ENCODE data around the gene CCDC68.
"Not testable (repeated sequence)": the region's sequence is repeated elsewhere in the genome, so short reads cannot be mapped to it uniquely, and the experiment has no call there.

CCDC68 gene

DNA sequence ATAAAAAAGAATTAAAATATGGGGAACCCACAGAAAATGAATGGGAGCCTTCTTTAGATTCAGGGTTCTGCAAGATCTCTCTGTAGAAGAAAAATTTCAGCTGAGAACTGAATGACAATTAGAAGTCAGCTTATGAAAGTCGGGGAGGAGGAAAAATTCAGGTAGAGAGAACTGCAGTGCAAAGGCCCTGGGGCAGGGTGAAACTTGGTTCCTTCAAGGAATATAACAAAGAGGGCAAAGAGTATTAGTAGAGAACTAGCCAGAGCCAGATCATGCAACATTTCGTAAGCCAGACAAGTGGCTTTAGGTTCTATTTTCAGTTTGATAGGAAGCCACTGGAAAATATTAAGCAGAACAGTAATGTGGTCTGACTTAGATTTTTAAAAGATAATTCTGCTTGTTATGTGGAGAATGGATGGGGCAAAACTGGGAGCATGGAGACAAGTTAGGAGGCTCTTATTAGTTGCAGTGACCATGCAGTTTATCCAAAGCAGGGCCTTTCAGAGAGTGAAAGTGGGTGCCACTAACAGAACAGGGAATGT lies 103.1 kb downstream of the CCDC68 start:
- H3K4me2 ChIP-seq (ENCODE audit: low read depth, low read length, poor library complexity, severe bottlenecking) = peak overlapping the region; percentile 25
- TF ChIP-seq, protein P1, sequence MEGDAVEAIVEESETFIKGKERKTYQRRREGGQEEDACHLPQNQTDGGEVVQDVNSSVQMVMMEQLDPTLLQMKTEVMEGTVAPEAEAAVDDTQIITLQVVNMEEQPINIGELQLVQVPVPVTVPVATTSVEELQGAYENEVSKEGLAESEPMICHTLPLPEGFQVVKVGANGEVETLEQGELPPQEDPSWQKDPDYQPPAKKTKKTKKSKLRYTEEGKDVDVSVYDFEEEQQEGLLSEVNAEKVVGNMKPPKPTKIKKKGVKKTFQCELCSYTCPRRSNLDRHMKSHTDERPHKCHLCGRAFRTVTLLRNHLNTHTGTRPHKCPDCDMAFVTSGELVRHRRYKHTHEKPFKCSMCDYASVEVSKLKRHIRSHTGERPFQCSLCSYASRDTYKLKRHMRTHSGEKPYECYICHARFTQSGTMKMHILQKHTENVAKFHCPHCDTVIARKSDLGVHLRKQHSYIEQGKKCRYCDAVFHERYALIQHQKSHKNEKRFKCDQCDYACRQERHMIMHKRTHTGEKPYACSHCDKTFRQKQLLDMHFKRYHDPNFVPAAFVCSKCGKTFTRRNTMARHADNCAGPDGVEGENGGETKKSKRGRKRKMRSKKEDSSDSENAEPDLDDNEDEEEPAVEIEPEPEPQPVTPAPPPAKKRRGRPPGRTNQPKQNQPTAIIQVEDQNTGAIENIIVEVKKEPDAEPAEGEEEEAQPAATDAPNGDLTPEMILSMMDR (conservative IDR thresholded peaks at IDR 0.05; ENCODE audit: low read length) = no peak
- no peak for TF ChIP-seq EZH2phosphoT487 (IDR thresholded peaks at IDR 0.05; ENCODE audit: borderline replicate concordance)

DNA sequence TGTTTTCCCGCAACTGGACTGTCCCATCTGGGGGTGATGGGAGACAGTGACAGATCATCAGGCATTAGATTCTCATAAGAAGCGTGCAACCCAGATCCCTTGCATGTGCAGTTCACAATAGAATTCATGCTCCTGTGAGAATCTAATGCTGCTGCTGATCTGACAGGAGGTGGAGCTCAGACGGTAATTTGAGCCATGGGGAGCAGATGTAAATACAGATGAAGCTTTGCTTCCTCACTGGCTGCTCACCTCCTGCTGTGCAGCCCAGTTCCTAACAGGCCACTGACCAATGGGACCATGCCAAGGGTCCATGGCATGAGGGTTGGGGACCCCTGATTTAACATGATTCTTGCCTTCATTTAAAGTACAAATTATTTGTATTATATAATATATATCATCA lies 104.2 kb downstream of the CCDC68 start:
- H3K36me3 ChIP-seq (ENCODE audit: insufficient read depth, low read length); H3K4me2 ChIP-seq (ENCODE audit: low read depth, low read length, poor library complexity, severe bottlenecking); H3F3A ChIP-seq (ENCODE audit: low read depth); H3K4me3 ChIP-seq (ENCODE audit: low read length, poor library complexity, severe bottlenecking); H4K20me1 ChIP-seq (ENCODE audit: insufficient read depth, low read length, poor library complexity, severe bottlenecking); H3K27me3 ChIP-seq (ENCODE audit: insufficient read depth, low read length, poor library complexity, severe bottlenecking); H3K9me2 ChIP-seq (replicated peaks; ENCODE audit: low read depth, low read length); H3K9me3 ChIP-seq (ENCODE audit: insufficient read depth, low read depth, low read length); H3K9ac ChIP-seq (ENCODE audit: low read depth, low read length, poor library complexity, severe bottlenecking); H2AFZ ChIP-seq (ENCODE audit: low read length): not testable (repeated sequence)
- H3K79me2 ChIP-seq (ENCODE audit: insufficient read depth, low read length) = peaks cover 32% of the 10 kb centered on the region
- H3K4me1 ChIP-seq (ENCODE audit: insufficient read depth, low read length, poor library complexity, severe bottlenecking) = peaks cover 55% of the 10 kb centered on the region

More for the DNA sequence above, 103.1 kb downstream of the CCDC68 start:
- Histone ChIP-seq H3K79me2 (ENCODE audit: insufficient read depth, low read length) (peaks cover 32% of the 10 kb centered on the region), H3K4me3 (ENCODE audit: low read length, poor library complexity, severe bottlenecking) (no peak overlapping the region), H3K9ac (ENCODE audit: low read depth, low read length, poor library complexity, severe bottlenecking) (peak overlapping the region; percentile 4), H3K4me1 (ENCODE audit: insufficient read depth, low read length, poor library complexity, severe bottlenecking) (peaks cover 61% of the 10 kb centered on the region), H4K20me1 (ENCODE audit: insufficient read depth, low read length, poor library complexity, severe bottlenecking) (no peaks in the 10 kb centered on the region), H3K9me2 (replicated peaks; ENCODE audit: low read depth, low read length) (no peaks in the 10 kb centered on the region), H3K27me3 (ENCODE audit: insufficient read depth, low read length, poor library complexity, severe bottlenecking) (no peaks in the 10 kb centered on the region), H2AFZ (ENCODE audit: low read length) (no peak overlapping the region), H3F3A (ENCODE audit: low read depth) (peaks cover 6% of the 10 kb centered on the region; the same call in 1 of the 2 replicates), H3K9me3 (ENCODE audit: insufficient read depth, low read depth, low read length) (no peaks in the 10 kb centered on the region), H3K36me3 (ENCODE audit: insufficient read depth, low read length) (no peaks in the 10 kb centered on the region)

DNA sequence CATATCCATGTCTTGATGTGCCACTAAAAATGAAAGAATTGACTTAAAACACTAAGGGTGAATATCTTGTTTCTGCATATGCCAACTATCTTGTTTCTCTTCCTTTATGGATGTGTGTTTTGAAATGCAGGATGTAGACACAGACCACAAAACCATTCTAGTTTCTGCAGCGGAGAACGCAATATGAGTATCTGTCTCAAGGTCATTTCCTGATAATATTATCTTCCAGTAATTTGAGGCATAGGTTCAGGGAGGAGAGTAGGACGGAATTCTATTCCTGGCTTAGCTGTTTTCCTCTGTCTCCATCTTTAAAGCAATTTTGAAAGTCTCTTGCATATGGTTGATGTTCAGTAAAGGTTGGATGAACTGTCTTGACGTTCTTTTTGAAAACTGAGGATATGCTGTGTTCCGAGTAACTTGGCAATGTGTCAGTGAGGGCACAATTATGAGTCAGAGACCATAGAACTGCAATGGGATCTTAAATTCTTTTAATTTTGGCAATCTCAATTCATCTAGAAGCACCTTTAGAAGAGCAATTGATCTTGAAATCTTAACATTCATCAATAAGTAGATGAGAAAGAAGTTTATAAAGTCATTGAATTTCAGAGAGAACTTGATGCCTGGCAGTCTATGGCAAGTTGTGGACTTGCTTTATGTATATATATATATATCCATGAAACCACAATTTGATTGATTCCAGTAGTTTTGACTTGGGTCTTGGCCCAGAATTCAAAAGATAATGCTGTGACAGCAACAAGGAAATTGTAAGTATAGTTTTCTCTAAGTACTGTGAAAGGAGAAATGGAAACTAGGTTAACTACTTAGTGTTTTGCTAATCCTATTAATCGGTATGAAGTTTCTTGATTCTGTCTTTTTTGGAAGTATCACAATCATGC lies 106.2 kb downstream of the CCDC68 start:
- Histone ChIP-seq H3K9ac (ENCODE audit: low read depth, low read length, poor library complexity, severe bottlenecking) (no peak overlapping the region), H4K20me1 (ENCODE audit: insufficient read depth, low read length, poor library complexity, severe bottlenecking) (no peaks in the 10 kb centered on the region), H3K9me3 (ENCODE audit: insufficient read depth, low read depth, low read length) (no peaks in the 10 kb centered on the region), H3K27me3 (ENCODE audit: insufficient read depth, low read length, poor library complexity, severe bottlenecking) (no peaks in the 10 kb centered on the region), H3K4me3 (ENCODE audit: low read length, poor library complexity, severe bottlenecking) (peak overlapping the region; percentile 23), H3K9me2 (replicated peaks; ENCODE audit: low read depth, low read length) (no peaks in the 10 kb centered on the region), H3K36me3 (ENCODE audit: insufficient read depth, low read length) (no peaks in the 10 kb centered on the region), H3K4me1 (ENCODE audit: insufficient read depth, low read length, poor library complexity, severe bottlenecking) (peaks cover 45% of the 10 kb centered on the region), H3K79me2 (ENCODE audit: insufficient read depth, low read length) (peaks cover 30% of the 10 kb centered on the region), H2AFZ (ENCODE audit: low read length) (no peak overlapping the region), H3K4me2 (ENCODE audit: low read depth, low read length, poor library complexity, severe bottlenecking) (peak overlapping the region; percentile 71), H3F3A (ENCODE audit: low read depth) (peaks cover 6% of the 10 kb centered on the region; the same call in 1 of the 2 replicates)
- TF ChIP-seq EZH2phosphoT487 (IDR thresholded peaks at IDR 0.05; ENCODE audit: borderline replicate concordance) = no peak
- TF ChIP-seq, protein P1 (conservative IDR thresholded peaks at IDR 0.05; ENCODE audit: low read length) = no peak

All from Loucy (cell line).